SH-SY5Y (cell line): ENCODE results near the gene CAPZA1.

Experiments used
- GATA2 ChIP-seq: IDR thresholded peaks from 2 replicates; pipeline ENCODE4 v1.6.1; 2011; ENCODE audit warnings: mild to moderate bottlenecking, low read depth, low read length
- GATA3 ChIP-seq: IDR thresholded peaks from 2 replicates; pipeline ENCODE4 v1.6.1; 2011; ENCODE audit warnings: low read depth, mild to moderate bottlenecking, low read length, moderate library complexity

GRCh38 chr1:112626887-112627286, 7.3 kb downstream of the CAPZA1 start:
- TF ChIP-seq GATA2 = no peak
- no peak for TF ChIP-seq GATA3
